GM23248 (cell line): ENCODE data around the gene BRAT1. TPM values are rescaled to one million over a fixed set of nuclear protein-coding genes. Genes with fewer than 3 reads are reported as not detected.

Experiments used
- DNase-seq: peaks from one replicate; pipeline ENCODE4 v3.0.0-alpha.2; 2015
- H2AFZ ChIP-seq: fragments of 200-600 bp; sonication (generic); 2 replicates; pipeline ENCODE4 v1.6.1; 2016; ENCODE audit warnings: antibody characterized with exemption
- H3F3A ChIP-seq: fragments of 200-600 bp; sonication (generic); 2 replicates; pipeline ENCODE4 v1.6.1; 2016; ENCODE audit warnings: mild to moderate bottlenecking, antibody characterized with exemption, mixed run types; ENCODE audit not compliant: insufficient read depth
- H3K27ac ChIP-seq: fragments of 200-600 bp; sonication (generic); 2 replicates; pipeline ENCODE4 v1.5.1; 2016; ENCODE audit warnings: mild to moderate bottlenecking
- H3K27me3 ChIP-seq: fragments of 200-600 bp; sonication (generic); replicated peaks from 2 replicates; pipeline ENCODE4 v1.6.1; 2016; ENCODE audit warnings: mild to moderate bottlenecking; ENCODE audit not compliant: insufficient read depth
- H3K36me3 ChIP-seq: fragments of 200-600 bp; sonication (generic); 2 replicates; pipeline ENCODE4 v1.6.1; 2016; ENCODE audit warnings: low read depth, mild to moderate bottlenecking
- H3K4me1 ChIP-seq: fragments of 200-600 bp; sonication (generic); 2 replicates; pipeline ENCODE4 v1.6.1; 2016; ENCODE audit warnings: mild to moderate bottlenecking; ENCODE audit not compliant: insufficient read depth
- H3K4me2 ChIP-seq: fragments of 200-600 bp; sonication (generic); one replicate; pipeline ENCODE4 v1.6.1; 2016; ENCODE audit warnings: mild to moderate bottlenecking; ENCODE audit not compliant: unreplicated experiment
- H3K4me3 ChIP-seq: fragments of 200-600 bp; sonication (generic); 2 replicates; pipeline ENCODE4 v1.5.1; 2016; ENCODE audit warnings: mild to moderate bottlenecking
- H3K79me2 ChIP-seq: fragments of 200-600 bp; sonication (generic); 2 replicates; pipeline ENCODE4 v1.6.1; 2016; ENCODE audit warnings: mild to moderate bottlenecking; ENCODE audit not compliant: insufficient read depth
- H3K9ac ChIP-seq: fragments of 200-600 bp; sonication (generic); 2 replicates; pipeline ENCODE4 v1.6.1; 2016; ENCODE audit warnings: mild to moderate bottlenecking
- H3K9me2 ChIP-seq: fragments of 200-600 bp; sonication (generic); 2 replicates; pipeline ENCODE4 v1.6.1; 2016; ENCODE audit warnings: mixed run types, mild to moderate bottlenecking, moderate library complexity; ENCODE audit not compliant: insufficient read depth
- H3K9me3 ChIP-seq: fragments of 200-600 bp; sonication (generic); one replicate; pipeline ENCODE4 v1.6.1; 2017; ENCODE audit warnings: low read depth
- H4K20me1 ChIP-seq: fragments of 200-600 bp; sonication (generic); 2 replicates; pipeline ENCODE4 v1.6.0; 2016; ENCODE audit not compliant: insufficient read depth
- EZH2 ChIP-seq: fragments of 200-600 bp; sonication (generic); IDR thresholded peaks from 2 replicates; pipeline ENCODE4 v1.6.1; 2018; ENCODE audit warnings: antibody characterized with exemption, mild to moderate bottlenecking; ENCODE audit not compliant: insufficient read depth, poor library complexity, severe bottlenecking
- EZH2phosphoT487 ChIP-seq: fragments of 200-600 bp; sonication (generic); IDR thresholded peaks from 2 replicates; pipeline ENCODE4 v1.6.1; 2018; ENCODE audit warnings: antibody characterized with exemption, moderate library complexity, mild to moderate bottlenecking, low read depth; ENCODE audit not compliant: insufficient read depth
- WGBS, 2 experiments: methylation state at CpG; one replicate each; pipeline ENCODE4 v1.1.6; 2015 to 2017; ENCODE audit warnings: low lambda C conversion rate in 2 of 2, low coverage in 1 of 2; ENCODE audit errors: missing lambda C conversion rate in 2 of 2; 5-methylcytosine and 5-hydroxymethylcytosine counted together
- in situ Hi-C: fragments of 300-500 bp; cut with MboI; formaldehyde crosslinking; loops from 2 replicates; pipeline ENCODE4 v1.15.0; 2020
- polyA plus RNA-seq: library from polyadenylated mRNA; unstranded; fragments of >200 nt; fragmentation: Nextera tagmentation; extraction: Ambion mirVana; gene quantifications from 2 replicates; pipeline ENCODE4 v1.2.1, GENCODE V29; 2016
- total RNA-seq: library from RNA; depleted of rRNA; stranded (reverse); fragments of >200 nt; shearing (Covaris generic); gene quantifications from 2 replicates; pipeline ENCODE4 v1.2.3, GENCODE V29; 2014

The BRAT1 gene
- total and polyA plus RNA-seq, 2 experiments from 2014 or later, result 28.6 to 39.7 TPM

DNA sequence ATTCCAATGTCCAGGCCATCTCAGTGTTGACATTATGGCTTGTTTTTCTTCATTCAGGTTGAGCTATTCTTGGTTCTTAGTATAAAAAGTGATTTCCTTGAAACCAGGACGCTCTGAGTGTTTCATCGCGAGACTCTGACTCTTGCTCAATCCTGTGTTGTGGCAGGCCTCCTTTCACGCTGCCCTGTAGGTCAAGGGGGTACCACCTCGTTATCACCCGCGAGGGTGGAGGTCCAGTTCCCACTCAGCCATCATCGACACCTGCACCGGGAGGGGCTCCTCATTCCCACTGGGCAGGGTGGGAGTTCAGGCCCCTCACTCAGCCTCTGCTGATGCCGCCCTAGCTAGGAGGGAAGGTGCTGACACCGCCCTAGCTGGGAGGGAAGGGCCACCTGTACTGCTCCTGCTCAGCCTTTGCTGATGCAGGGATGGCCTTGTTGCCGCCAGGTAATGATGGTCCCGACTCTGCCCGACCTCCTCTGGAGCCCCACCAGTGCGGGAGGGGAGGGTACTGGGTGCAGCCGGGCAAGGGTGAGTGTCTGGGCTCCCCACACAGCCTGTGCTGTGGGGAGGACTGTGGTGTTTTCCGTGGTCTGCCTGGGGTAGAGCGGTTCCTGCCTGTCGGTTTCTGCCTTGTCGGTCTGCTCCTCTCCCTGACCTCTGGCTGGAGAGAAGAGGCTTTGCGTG is 19.9 kb upstream of the BRAT1 start:
- no peaks in the 10 kb centered on the region for H3K79me2 ChIP-seq
- H3K4me1 ChIP-seq, result no peaks in the 10 kb centered on the region
- WGBS, 2 experiments, result 93 to 96% methylated on average over 21 of the region's 21 CpGs
- H4K20me1 ChIP-seq, result no peaks in the 10 kb centered on the region
- TF ChIP-seq EZH2phosphoT487, result no peak
- TF ChIP-seq EZH2, result no peak
- H3K9me3 ChIP-seq, result no peaks in the 10 kb centered on the region
- in situ Hi-C loops, result no loop called here
- H3K36me3 ChIP-seq, result 0 out of 2 replicates have a peak, but pooled peaks cover 4% of the 10 kb centered on the region
- no peak overlapping the region for H3K9ac ChIP-seq
- no peak overlapping the region for H2AFZ ChIP-seq
- no peaks in the 10 kb centered on the region for H3F3A ChIP-seq
- DNase-seq, result no peak
- no peaks in the 10 kb centered on the region for H3K27me3 ChIP-seq
- no peak overlapping the region for H3K4me3 ChIP-seq
- no peak overlapping the region for H3K4me2 ChIP-seq
- H3K9me2 ChIP-seq, result no peaks in the 10 kb centered on the region
- no peak overlapping the region for H3K27ac ChIP-seq

DNA sequence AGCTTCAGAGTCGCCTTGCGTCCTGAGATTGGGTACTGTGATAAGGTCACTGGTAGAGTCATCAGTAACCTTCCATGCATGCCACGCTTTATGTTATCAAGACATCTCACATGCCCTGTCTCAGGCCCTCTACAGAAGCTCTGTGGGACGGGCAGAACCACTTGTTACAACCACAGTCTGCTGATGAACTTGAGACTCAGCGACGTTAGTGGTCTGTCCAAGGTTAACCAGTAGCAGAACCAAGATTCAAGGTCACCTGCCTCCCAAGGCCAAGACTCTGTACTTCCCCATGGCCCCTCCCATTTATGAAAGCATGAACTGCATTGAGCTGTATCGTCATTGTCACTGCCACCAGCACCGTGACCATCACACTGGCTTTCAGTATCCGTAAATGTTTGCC is 18.4 kb upstream of the BRAT1 start:
- 0 out of 2 replicates have a peak, but pooled peaks cover 4% of the 10 kb centered on the region for H3K36me3 ChIP-seq
- H3K27me3 ChIP-seq, result no peaks in the 10 kb centered on the region
- H3K79me2 ChIP-seq, result no peaks in the 10 kb centered on the region
- no peaks in the 10 kb centered on the region for H3F3A ChIP-seq
- H3K9ac ChIP-seq, result no peak overlapping the region
- no peaks in the 10 kb centered on the region for H4K20me1 ChIP-seq
- TF ChIP-seq EZH2phosphoT487, result no peak
- TF ChIP-seq EZH2, result no peak
- no peaks in the 10 kb centered on the region for H3K9me3 ChIP-seq
- no peak overlapping the region for H3K27ac ChIP-seq
- in situ Hi-C loops, result no loop called here
- H3K9me2 ChIP-seq, result no peaks in the 10 kb centered on the region
- H3K4me2 ChIP-seq, result no peak overlapping the region
- no peaks in the 10 kb centered on the region for H3K4me1 ChIP-seq
- WGBS, 2 experiments, result 86 to 88% methylated on average over 9 of the region's 9 CpGs
- no peak for DNase-seq
- no peak overlapping the region for H3K4me3 ChIP-seq
- no peak overlapping the region for H2AFZ ChIP-seq

DNA sequence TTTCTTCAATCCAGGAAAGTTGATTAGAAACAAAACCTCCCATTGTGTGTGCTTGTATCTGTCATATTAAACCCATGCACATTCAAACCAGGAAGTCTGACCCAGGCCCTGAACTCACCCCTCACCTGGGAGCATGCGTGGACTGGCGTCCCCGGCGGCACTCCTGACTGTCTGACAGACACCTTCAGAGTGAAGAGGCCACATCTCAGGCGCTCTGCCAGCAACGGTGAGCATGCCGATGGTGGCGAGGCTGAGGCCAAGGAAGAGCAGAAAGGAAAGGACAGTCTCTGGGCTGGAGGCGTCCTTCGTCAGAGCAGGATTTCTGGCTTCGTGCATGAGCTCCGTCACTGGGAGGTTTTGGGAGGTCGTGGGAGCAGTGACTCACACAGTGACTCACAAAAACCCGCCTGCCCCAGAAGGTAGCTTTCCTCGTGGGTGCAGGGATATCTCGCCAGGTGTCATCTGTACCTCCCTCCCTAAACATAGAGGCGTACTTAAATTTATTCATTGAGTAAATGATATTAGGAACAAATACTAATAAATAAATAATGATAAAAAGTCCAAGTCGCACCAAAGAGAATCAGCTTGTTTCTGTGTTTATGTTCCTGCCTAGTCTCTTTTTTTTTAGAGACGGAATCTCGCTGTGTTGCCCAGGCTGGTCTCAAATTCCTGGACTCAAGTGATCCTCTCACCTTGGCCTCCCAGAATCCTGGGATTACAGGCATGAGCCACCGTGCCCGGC is 16.9 kb upstream of the BRAT1 start:
- Histone ChIP-seq H3K27ac (no peak overlapping the region), H3K27me3 (no peaks in the 10 kb centered on the region), H3F3A (no peaks in the 10 kb centered on the region), H3K4me2 (no peak overlapping the region), H3K9me2 (no peaks in the 10 kb centered on the region), H3K9me3 (no peaks in the 10 kb centered on the region), H3K4me3 (no peak overlapping the region), H3K9ac (no peak overlapping the region), H3K4me1 (no peaks in the 10 kb centered on the region), H3K36me3 (0 out of 2 replicates have a peak, but pooled peaks cover 4% of the 10 kb centered on the region), H4K20me1 (no peaks in the 10 kb centered on the region), H2AFZ (no peak overlapping the region), H3K79me2 (peaks cover 8% of the 10 kb centered on the region)
- 82% methylated on average over 22 of the region's 22 CpGs for WGBS, 2 experiments
- peak; percentile 33 for DNase-seq
- in situ Hi-C loops, result no loop called here
- TF ChIP-seq EZH2phosphoT487, result no peak
- no peak for TF ChIP-seq EZH2

DNA sequence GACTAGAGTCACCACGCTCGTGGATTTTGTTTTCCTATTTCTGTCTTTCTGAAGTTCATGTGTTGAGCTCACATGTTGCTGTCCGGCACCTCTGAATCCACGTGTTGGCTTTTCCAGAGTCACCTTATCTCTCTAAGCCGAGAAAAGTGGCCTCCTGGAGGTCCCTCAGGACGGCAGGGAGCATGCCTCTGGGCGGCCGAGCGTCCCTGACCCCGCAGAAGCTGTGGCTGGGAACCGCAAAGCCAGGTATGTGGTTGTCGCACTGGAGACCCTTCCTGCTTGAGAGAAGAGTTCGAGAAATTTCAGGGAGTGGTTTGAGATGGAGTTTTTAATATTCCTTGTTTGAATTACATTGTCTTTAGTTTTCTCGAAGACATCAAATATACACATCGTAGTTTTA is 16.1 kb upstream of the BRAT1 start:
- no peaks in the 10 kb centered on the region for H3K4me1 ChIP-seq
- H3K27me3 ChIP-seq, result no peaks in the 10 kb centered on the region
- no peaks in the 10 kb centered on the region for H3K9me3 ChIP-seq
- in situ Hi-C loops, result no loop called here
- TF ChIP-seq EZH2 (no peak), EZH2phosphoT487 (no peak)
- no peak overlapping the region for H3K9ac ChIP-seq
- no peak overlapping the region for H3K27ac ChIP-seq
- no peak for DNase-seq
- H3K4me3 ChIP-seq, result no peak overlapping the region
- H4K20me1 ChIP-seq, result no peaks in the 10 kb centered on the region
- H3K4me2 ChIP-seq, result no peak overlapping the region
- H3K9me2 ChIP-seq, result no peaks in the 10 kb centered on the region
- no peaks in the 10 kb centered on the region for H3F3A ChIP-seq
- 0 out of 2 replicates have a peak, but pooled peaks cover 4% of the 10 kb centered on the region for H3K36me3 ChIP-seq
- H3K79me2 ChIP-seq, result peaks cover 13% of the 10 kb centered on the region
- 91 to 93% methylated on average over 15 of the region's 15 CpGs for WGBS, 2 experiments
- no peak overlapping the region for H2AFZ ChIP-seq
